C4-2B (cell line): ENCODE measurements around the gene DRD1.
"Not testable (repeated sequence)": the region's sequence is repeated elsewhere in the genome, so short reads cannot be mapped to it uniquely, and the experiment has no call there.

Experiments used
- H3K27ac ChIP-seq: fragments of 450-650 bp; 2 replicates; pipeline ENCODE4 v1.5.1; 2017
- ZFX ChIP-seq: fragments of 450-650 bp; IDR thresholded peaks from 2 replicates; pipeline ENCODE4 v1.6.1; 2017
- TF ChIP-seq, protein P1 (sequence below): fragments of 450-650 bp; conservative IDR thresholded peaks from 2 replicates; pipeline ENCODE4 v1.5.1; 2017; ENCODE audit warnings: mild to moderate bottlenecking

Gene DRD1

DNA sequence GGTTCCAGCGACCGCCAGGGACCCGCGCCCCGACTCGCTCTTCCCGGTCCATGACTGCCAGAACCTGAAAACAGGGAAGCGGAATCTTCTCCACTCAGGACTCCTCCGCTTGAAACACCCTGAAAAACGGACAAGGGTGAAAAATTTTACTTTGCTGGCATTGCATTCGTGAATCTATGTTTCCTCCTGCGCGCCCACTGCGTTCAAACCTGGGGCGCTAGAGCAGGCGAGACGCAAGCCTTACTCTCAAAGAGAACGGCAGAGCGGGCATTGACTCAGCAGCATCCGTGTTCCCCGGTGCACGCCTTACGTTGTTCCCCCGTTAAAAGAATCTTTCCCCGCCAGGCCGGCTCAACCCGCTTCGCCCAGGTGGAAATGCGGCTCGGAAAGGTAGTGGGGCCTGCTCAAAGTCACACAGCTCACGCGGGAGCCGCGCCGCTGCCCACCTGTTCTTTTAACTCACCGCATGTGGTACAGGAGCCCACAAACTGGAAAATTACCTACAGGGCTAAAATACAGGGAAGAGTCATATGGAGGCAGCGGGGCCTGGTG lies 999 bp upstream of the DRD1 start:
- no peak for TF ChIP-seq ZFX
- TF ChIP-seq, protein P1, sequence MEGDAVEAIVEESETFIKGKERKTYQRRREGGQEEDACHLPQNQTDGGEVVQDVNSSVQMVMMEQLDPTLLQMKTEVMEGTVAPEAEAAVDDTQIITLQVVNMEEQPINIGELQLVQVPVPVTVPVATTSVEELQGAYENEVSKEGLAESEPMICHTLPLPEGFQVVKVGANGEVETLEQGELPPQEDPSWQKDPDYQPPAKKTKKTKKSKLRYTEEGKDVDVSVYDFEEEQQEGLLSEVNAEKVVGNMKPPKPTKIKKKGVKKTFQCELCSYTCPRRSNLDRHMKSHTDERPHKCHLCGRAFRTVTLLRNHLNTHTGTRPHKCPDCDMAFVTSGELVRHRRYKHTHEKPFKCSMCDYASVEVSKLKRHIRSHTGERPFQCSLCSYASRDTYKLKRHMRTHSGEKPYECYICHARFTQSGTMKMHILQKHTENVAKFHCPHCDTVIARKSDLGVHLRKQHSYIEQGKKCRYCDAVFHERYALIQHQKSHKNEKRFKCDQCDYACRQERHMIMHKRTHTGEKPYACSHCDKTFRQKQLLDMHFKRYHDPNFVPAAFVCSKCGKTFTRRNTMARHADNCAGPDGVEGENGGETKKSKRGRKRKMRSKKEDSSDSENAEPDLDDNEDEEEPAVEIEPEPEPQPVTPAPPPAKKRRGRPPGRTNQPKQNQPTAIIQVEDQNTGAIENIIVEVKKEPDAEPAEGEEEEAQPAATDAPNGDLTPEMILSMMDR = peak; percentile 69

DNA sequence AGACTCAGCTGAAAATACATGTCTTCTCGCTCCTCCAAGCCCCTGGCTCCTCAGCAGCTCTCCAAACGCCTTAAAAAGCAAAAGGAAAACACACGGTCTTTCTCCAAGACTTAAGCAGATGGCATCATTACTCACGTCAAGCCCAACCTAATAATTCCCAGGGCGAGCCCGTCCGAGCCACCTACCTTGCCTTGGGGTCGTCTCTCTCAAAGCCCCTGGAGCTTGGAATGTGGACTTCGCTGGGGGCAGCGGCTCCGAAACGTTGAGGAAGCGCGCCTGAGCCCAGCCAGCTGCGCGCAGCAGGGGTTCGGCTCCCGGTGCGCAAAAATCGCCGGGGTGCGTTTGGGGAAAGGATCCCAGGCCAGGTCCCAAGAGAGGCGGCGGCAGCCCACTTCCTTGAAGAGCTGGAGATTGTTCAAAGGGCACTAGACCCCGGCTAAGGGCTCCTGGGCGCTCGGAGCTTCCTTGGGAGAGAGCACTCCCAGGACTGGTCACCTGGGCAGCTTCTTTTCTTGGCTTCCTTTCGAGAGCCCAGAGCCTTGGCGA lies 395 bp downstream of the DRD1 start:
- H3K27ac ChIP-seq = no peak overlapping the region
- TF ChIP-seq, protein P1 = no peak
- no peak for TF ChIP-seq ZFX

More for the DNA sequence above, 999 bp upstream of the DRD1 start:
- H3K27ac ChIP-seq = no peak overlapping the region

DNA sequence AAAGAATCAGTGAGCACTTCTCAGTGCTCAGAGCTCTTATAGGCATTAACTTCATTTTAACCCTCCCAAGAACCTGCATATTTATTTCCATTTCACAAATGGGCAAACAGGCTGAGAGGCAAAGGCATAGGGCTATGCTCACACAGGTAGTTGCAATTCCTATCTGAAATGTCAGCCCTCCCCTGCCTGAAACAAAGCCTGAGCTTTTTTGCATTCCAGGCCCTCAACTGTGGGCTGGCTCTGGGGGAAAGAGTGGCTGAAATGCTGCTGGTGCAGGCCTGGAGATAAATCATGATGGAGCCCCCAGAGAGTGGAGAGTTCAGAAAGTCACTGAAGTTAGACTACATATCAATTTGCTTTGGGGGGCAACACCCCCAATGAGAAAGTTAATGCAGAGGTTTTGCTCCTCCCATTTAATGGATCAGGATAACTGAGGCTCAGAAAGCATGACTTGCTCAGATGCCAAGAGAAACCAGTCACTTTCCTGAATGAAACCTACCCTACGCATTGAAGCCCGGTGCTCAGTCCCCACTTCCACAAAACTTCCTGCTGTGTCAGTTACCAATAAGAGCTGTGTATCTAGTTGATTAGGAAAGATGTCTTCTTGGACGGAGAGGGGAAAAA lies 5.6 kb downstream of the DRD1 start:
- TF ChIP-seq, protein P1 = no peak
- TF ChIP-seq ZFX = no peak
- H3K27ac ChIP-seq = no peak overlapping the region

DNA sequence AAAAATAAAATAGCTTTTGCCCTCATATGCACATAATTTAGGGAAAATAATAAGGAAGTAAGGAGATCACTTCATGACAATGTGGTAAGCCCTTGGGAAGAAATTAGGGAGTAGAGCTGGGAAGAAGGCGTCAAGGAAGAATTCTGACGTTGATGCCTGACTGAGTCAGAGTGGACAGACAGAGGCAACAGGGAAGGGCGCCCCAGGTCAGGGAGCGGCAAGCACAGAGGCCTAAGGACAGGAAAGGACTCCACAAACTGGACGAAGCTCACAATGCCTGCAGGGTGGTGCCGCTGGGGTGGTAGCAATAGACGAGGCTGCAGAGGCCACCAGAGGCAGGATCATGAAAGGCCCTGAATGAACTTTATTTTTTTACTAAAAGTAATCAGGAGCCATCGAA lies 7.6 kb downstream of the DRD1 start:
- no peak overlapping the region for H3K27ac ChIP-seq
- TF ChIP-seq, protein P1 = no peak
- TF ChIP-seq ZFX = no peak

DNA sequence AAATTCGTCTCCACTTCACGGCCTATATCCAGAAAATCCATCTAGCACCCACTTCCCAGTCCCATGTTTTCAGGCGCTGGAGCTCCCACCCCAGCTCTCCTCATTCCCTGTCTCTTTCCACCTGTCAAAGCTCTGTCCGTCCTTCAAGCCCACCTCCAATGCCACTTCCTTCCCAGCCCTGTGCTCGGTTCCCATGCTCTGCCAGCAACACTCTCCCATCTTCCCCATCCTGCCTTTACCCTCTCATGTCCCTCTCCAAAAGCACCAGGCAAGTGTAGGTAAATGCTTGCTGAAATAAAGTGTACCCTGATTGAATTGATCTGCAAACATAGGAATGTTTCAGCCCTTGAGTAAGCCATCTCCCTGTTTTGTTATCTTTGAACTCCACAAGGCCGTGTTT lies 9.2 kb downstream of the DRD1 start:
- TF ChIP-seq, protein P1 = no peak
- TF ChIP-seq ZFX = no peak
- no peak overlapping the region for H3K27ac ChIP-seq

DNA sequence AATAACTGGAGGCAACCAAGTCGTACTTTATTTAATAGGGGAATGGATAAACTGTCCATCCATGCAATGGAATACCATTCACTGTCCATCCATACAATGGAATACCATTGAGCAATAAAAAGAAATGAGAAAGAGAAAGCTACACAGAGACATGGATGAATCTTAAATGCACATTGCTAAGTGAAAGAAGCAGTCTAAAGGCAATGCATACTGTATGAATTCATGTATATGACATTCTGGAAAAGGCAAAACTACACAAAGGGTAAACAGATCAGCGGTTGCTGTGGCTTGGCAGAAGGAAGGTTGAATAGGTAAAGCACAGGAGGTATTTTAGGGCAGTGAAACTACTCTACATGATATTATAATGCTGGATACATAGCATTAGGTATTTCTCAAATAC lies 16.2 kb downstream of the DRD1 start:
- no peak overlapping the region for H3K27ac ChIP-seq
- no peak for TF ChIP-seq ZFX
- TF ChIP-seq, protein P1 = no peak

DNA sequence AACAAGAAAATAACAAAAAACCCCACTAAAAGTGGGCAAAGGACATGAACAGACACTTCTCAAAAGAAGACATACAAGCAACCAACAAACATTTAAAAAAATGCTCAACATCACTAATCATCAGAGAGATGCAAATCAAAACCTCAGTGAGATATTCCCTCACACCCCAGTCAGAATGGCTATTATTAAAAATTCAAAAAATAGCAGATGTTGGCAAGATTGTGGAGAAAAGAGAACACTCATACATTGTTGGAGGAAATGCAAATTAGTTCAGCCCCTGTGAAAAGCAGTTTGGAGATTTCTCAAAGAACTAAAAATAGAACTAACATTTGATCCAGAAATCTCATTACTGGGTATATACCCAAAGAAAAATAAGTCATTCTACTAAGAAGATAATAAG lies 19.4 kb downstream of the DRD1 start:
- H3K27ac ChIP-seq = not testable (repeated sequence)

DNA sequence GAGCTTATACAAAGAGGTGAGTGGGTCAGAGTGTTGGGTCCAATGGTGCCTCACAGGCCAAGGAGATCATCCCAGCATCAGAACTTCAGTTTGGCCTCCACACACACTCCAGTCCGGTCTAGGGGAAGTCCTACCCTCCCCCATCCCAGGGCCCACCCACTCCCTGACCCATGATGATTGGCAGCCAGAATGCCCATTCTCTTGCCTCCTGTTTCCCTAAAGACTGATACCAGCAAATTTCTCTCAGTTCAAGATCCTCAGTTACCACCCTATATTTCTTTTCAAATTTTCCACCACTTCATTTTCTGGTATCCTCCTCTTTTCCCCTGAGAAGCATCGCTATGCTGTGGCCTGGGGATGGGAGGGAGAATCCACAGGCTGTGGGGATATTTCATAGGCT lies 21.9 kb downstream of the DRD1 start:
- H3K27ac ChIP-seq = no peak overlapping the region
- TF ChIP-seq, protein P1 = no peak
- no peak for TF ChIP-seq ZFX
